Stomach (tissue), 9 donors: ENCODE results near the gene TCFL5. TPM values are rescaled to one million over a fixed set of nuclear protein-coding genes. Genes with fewer than 3 reads are reported as not detected.

ENCODE experiments used
- DNase-seq, 2 donors: peaks; one replicate each; pipeline versions ENCODE4 v3.0.0 to v3.0.0-alpha.2; 2013 to 2019
- H3K27ac ChIP-seq, 5 donors: fragments of 200-600 bp in 4 of 5; sonication (generic) in 4 of 5; one replicate each; pipeline ENCODE4 v1.5.1; 2013 to 2019; ENCODE audit warnings: mild to moderate bottlenecking in 1 of 5, moderate library complexity in 1 of 5
- H3K27me3 ChIP-seq, 3 donors: fragments of 200-600 bp; sonication (generic); one replicate each; pipeline ENCODE4 v1.5.1; 2017 to 2019; ENCODE audit warnings: mixed run types in 1 of 3
- H3K36me3 ChIP-seq, 4 donors: fragments of 200-600 bp; sonication (generic); 1 replicate in 3 of 4; 2 replicates in 1 of 4; pipeline ENCODE4 v1.5.1; 2016 to 2019
- H3K4me1 ChIP-seq, 4 donors: fragments of 200-600 bp; sonication (generic); one replicate each; pipeline ENCODE4 v1.5.1; 2016 to 2019
- H3K4me3 ChIP-seq, 4 donors: fragments of 200-600 bp; sonication (generic) in 3 of 4; one replicate each; pipeline ENCODE4 v1.5.1; 2016 to 2019; ENCODE audit warnings: mild to moderate bottlenecking in 1 of 4
- H3K9me3 ChIP-seq, 4 donors: fragments of 200-600 bp; sonication (generic); one replicate each; pipeline ENCODE4 v1.5.1; 2016 to 2019
- EP300 ChIP-seq: sonication (generic); formaldehyde crosslinking; IDR thresholded peaks from one replicate; pipeline ENCODE4 v1.6.1; 2017; ENCODE audit warnings: antibody characterized with exemption
- POLR2A ChIP-seq, 4 donors: fragments of 450-650 bp; IDR thresholded peaks; one replicate each; pipeline ENCODE4 v1.6.1; 2016; ENCODE audit warnings: antibody characterized with exemption in 4 of 4, control low read depth in 2 of 4, mild to moderate bottlenecking in 1 of 4, moderate library complexity in 1 of 4
- POLR2AphosphoS5 ChIP-seq, 3 donors: sonication (generic); formaldehyde crosslinking; IDR thresholded peaks; one replicate each; pipeline ENCODE4 v1.6.1; 2016; ENCODE audit warnings: antibody characterized with exemption in 3 of 3
- WGBS, 5 donors: extraction: QIAGEN DNeasy Blood & Tissue Kit in 3 of 5; methylation state at CpG; one replicate each; pipeline versions ENCODE4 v1.1.5 to v1.1.7; 2013 to 2018; 5-methylcytosine and 5-hydroxymethylcytosine counted together
- intact Hi-C: fragments of 100-400 bp; cut with DNase I; formaldehyde crosslinking; loops from one replicate; pipeline ENCODE4 v1.15.1; 2023; ENCODE audit warnings: low total_unique reads
- polyA plus RNA-seq, 3 donors: library from polyadenylated mRNA; stranded (reverse); fragments of 200-250 nt; gene quantifications; one replicate each; pipeline ENCODE4 v1.2.3, GENCODE V29; 2013
- total RNA-seq, 5 donors: library from RNA; depleted of rRNA; stranded (reverse); fragments of >200 nt; gene quantifications; one replicate each; pipeline versions ENCODE4 v1.1.0 to v1.2.3, GENCODE V29; 2014 to 2016
- TF ChIP-seq, protein P1 (sequence below), 7 experiments: fragments of 450-650 bp in 4 of 7; fragments of 200-600 bp in 3 of 7; sonication (generic) in 3 of 7; IDR thresholded peaks; one replicate each; pipeline ENCODE4 v1.5.1; 2016 to 2019; ENCODE audit warnings: antibody characterized with exemption in 7 of 7, control low read depth in 2 of 7, mild to moderate bottlenecking in 1 of 7
- donor health status: healthy with polysubstance abuse.
- donor health status: Bipolar disorder and iron deficiency.
- donor health status: healthy.

The TCFL5 gene
- total and polyA plus RNA-seq, 8 donors = 3.0 to 29.5 (median 5.7) TPM

- H3K4me1 ChIP-seq = peaks cover 37 to 73% (median 62%) of the 10 kb centered on the region in 4 donors
- TF ChIP-seq POLR2A (IDR thresholded peaks at IDR 0.05) = no peak
- TF ChIP-seq, protein P1, sequence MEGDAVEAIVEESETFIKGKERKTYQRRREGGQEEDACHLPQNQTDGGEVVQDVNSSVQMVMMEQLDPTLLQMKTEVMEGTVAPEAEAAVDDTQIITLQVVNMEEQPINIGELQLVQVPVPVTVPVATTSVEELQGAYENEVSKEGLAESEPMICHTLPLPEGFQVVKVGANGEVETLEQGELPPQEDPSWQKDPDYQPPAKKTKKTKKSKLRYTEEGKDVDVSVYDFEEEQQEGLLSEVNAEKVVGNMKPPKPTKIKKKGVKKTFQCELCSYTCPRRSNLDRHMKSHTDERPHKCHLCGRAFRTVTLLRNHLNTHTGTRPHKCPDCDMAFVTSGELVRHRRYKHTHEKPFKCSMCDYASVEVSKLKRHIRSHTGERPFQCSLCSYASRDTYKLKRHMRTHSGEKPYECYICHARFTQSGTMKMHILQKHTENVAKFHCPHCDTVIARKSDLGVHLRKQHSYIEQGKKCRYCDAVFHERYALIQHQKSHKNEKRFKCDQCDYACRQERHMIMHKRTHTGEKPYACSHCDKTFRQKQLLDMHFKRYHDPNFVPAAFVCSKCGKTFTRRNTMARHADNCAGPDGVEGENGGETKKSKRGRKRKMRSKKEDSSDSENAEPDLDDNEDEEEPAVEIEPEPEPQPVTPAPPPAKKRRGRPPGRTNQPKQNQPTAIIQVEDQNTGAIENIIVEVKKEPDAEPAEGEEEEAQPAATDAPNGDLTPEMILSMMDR (IDR thresholded peaks at IDR 0.05) = no peak
- no peak for TF ChIP-seq EP300
- no peak for TF ChIP-seq POLR2AphosphoS5 (IDR thresholded peaks at IDR 0.05)
- intact Hi-C loops = no loop called here
- no peak overlapping the region for H3K4me3 ChIP-seq
- H3K27ac ChIP-seq = peak overlapping the region in 2 of 5 donors; percentile 53 to 58
- H3K36me3 ChIP-seq = no peaks in the 10 kb centered on the region
- H3K27me3 ChIP-seq = peaks cover 22 to 67% (median 43%) of the 10 kb centered on the region in 3 donors
- 43 to 70% (median 49%) methylated on average over 4 to 16 of the region's 16 CpGs for WGBS, 5 donors
- no peaks in the 10 kb centered on the region for H3K9me3 ChIP-seq
- DNase-seq = no peak
These were observed 42.0 kb downstream of the TCFL5 start for GRCh38 chr20:62819494-62820174.

DNA sequence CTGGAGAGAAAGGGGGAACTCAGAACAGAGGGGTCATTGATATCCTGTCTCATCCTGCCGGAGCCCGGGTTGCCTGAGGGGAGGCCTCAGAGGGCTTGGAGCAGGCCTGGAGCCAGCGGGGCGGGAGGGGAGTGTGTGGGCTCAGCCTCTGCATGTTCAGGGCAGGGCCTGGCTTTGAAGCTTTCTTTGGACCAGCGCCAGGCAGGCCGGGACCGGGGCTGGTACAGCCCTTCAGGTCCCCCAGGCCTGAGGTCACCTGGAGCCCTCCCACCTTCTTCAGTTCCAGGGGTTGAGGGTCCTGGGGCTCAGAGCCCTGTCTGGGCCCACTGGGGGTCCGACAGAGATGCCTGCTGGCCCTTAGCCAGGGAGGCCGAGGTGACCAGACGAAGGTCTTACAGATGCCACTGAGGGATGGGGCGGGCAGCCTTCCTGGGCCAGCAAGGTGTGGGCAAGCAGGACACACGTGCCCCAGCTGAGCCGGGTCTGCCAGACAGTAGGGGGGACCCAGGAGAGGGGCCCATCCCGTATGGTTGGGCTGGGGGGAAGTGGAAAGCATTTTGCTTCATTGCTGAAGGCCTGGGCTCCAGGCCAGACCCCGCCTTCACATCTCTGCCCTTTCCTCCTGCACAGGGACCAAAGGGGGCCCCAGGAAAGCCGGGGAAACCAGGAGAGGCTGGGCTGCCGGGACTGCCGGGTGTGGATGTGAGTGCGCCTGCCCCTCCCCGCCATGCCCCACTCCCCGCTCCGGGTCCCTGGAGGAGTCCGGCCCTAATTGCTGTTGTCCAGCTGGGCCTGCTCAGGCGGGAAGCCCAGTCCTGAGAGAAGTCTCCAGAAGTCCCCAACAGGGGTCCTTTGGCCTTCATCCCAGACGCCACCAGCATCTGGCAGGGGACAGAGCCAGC lies 42.8 kb downstream of the TCFL5 start:
- WGBS, 5 donors = 6 to 15% (median 12%) methylated on average over 11 to 25 of the region's 25 CpGs
- intact Hi-C loops = no loop called here
- Histone ChIP-seq H3K4me1 (peaks cover 33 to 66% (median 57%) of the 10 kb centered on the region in 4 donors), H3K27me3 (peaks cover 22 to 70% (median 48%) of the 10 kb centered on the region in 3 donors), H3K4me3 (peak overlapping the region in 1 of 4 donors; percentile 0), H3K27ac (peak overlapping the region in 2 of 5 donors; percentile 53 to 58), H3K36me3 (peaks cover 1 to 4% (median 2%) of the 10 kb centered on the region in 4 donors), H3K9me3 (no peaks in the 10 kb centered on the region)
- TF ChIP-seq, protein P1 (IDR thresholded peaks at IDR 0.05) = no peak
- TF ChIP-seq EP300 (no peak), POLR2A (IDR thresholded peaks at IDR 0.05) (no peak), POLR2AphosphoS5 (IDR thresholded peaks at IDR 0.05) (no peak)
- peak; percentile 81 to 92 for DNase-seq

- WGBS, 5 donors = 55 to 71% (median 65%) methylated on average over 7 to 12 of the region's 12 CpGs
These were observed 43.5 kb downstream of the TCFL5 start for GRCh38 chr20:62817975-62818591.

More at GRCh38 chr20:62817975-62818591, 43.5 kb downstream of the TCFL5 start:
- intact Hi-C loops = no loop called here
- no peak overlapping the region for H3K4me3 ChIP-seq
- peaks cover 33 to 65% (median 56%) of the 10 kb centered on the region in 4 donors for H3K4me1 ChIP-seq
- DNase-seq = no peak
- H3K27me3 ChIP-seq = peaks cover 22 to 70% (median 48%) of the 10 kb centered on the region in 3 donors
- TF ChIP-seq, protein P1 (IDR thresholded peaks at IDR 0.05) = no peak
- TF ChIP-seq POLR2AphosphoS5 (IDR thresholded peaks at IDR 0.05) = no peak
- no peak for TF ChIP-seq POLR2A (IDR thresholded peaks at IDR 0.05)
- TF ChIP-seq EP300 = no peak
- H3K27ac ChIP-seq = peak overlapping the region in 1 of 5 donors; percentile 53
- peaks cover 6 to 11% (median 10%) of the 10 kb centered on the region in 4 donors for H3K36me3 ChIP-seq
- H3K9me3 ChIP-seq = no peaks in the 10 kb centered on the region
